Mucosa of rectum (tissue), 2 donors: ENCODE data around the gene ZBTB2.
"Not testable (repeated sequence)": the region's sequence is repeated elsewhere in the genome, so short reads cannot be mapped to it uniquely, and the experiment has no call there.

Source experiments
- H3K27ac ChIP-seq, 2 donors: one replicate each; pipeline ENCODE4 v1.7.0; 2013; ENCODE audit warnings: inconsistent platforms in 2 of 2, low read depth in 2 of 2, low read length in 2 of 2
- H3K27me3 ChIP-seq, 2 donors: one replicate each; pipeline ENCODE4 v1.7.0; 2013; ENCODE audit warnings: low read length in 2 of 2; ENCODE audit not compliant: control insufficient read depth in 2 of 2, insufficient read depth in 2 of 2
- H3K36me3 ChIP-seq, 2 donors: one replicate each; pipeline ENCODE4 v1.7.0; 2013; ENCODE audit warnings: low read length in 2 of 2; ENCODE audit not compliant: control insufficient read depth in 2 of 2, insufficient read depth in 2 of 2
- H3K4me1 ChIP-seq, 2 donors: one replicate each; pipeline ENCODE4 v1.7.0; 2013; ENCODE audit warnings: low read length in 2 of 2, mild to moderate bottlenecking in 1 of 2; ENCODE audit not compliant: control insufficient read depth in 2 of 2, insufficient read depth in 2 of 2
- H3K4me3 ChIP-seq, 2 donors: one replicate each; pipeline ENCODE4 v1.7.0; 2013; ENCODE audit warnings: low read length in 2 of 2
- H3K9ac ChIP-seq, 2 donors: one replicate each; pipeline ENCODE4 v1.7.0; 2013; ENCODE audit warnings: low read length in 2 of 2, low read depth in 1 of 2, mild to moderate bottlenecking in 1 of 2
- H3K9me3 ChIP-seq, 2 donors: one replicate each; pipeline ENCODE4 v1.7.0; 2013; ENCODE audit warnings: low read length in 2 of 2; ENCODE audit not compliant: control insufficient read depth in 2 of 2
- donor health status: healthy.
- donor health status: Normal muscosa, but diverticular disease.

ZBTB2 gene

DNA sequence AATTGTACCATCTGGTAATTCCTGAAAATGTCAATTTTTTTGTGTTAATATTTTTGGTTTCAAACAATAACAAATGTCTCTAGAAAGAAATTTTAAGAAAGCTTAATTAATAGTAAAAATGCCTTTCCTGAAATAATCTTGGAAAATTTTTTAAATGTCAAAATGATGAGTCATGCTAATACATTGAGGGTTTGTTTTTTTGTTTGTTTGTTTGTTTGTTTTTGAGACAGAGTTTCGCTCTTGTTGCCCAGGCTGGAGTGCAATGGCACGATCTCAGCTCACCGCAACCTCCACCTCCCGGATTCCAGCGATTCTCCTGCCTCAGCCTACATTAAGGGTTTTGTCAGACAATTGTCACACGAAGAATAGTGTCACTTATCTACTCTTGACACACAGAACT is 34.4 kb downstream of the ZBTB2 start:
- H3K36me3 ChIP-seq, H3K27me3 ChIP-seq, H3K4me3 ChIP-seq, H3K9me3 ChIP-seq, H3K9ac ChIP-seq, H3K4me1 ChIP-seq, H3K27ac ChIP-seq: not testable (repeated sequence)

DNA sequence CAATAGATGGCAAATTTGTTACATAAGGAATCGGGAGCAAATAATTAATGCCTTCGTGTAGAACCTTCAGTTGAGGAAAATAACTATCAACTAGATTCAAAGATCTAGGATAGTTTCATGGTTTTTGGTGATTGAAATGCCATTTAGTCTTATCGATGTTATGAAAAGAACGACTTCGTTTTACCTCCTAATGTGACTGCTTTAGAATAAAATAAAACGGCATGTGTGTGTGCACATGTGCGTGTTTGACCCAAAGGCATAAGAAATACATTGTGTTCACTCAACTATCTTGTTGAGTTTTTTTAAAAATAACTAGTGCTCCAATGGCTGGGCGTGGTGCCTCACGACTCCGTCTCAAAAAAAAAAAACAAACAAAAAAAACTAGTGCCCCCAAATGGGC is 37.6 kb downstream of the ZBTB2 start:
- Histone ChIP-seq H3K4me1 (peaks cover 0 to 2% of the 10 kb centered on the region in 2 donors), H3K9me3 (no peaks in the 10 kb centered on the region), H3K27me3 (no peaks in the 10 kb centered on the region), H3K27ac (no peak overlapping the region), H3K4me3 (no peak overlapping the region), H3K9ac (no peak overlapping the region), H3K36me3 (peaks cover 0 to 2% of the 10 kb centered on the region in 2 donors)

DNA sequence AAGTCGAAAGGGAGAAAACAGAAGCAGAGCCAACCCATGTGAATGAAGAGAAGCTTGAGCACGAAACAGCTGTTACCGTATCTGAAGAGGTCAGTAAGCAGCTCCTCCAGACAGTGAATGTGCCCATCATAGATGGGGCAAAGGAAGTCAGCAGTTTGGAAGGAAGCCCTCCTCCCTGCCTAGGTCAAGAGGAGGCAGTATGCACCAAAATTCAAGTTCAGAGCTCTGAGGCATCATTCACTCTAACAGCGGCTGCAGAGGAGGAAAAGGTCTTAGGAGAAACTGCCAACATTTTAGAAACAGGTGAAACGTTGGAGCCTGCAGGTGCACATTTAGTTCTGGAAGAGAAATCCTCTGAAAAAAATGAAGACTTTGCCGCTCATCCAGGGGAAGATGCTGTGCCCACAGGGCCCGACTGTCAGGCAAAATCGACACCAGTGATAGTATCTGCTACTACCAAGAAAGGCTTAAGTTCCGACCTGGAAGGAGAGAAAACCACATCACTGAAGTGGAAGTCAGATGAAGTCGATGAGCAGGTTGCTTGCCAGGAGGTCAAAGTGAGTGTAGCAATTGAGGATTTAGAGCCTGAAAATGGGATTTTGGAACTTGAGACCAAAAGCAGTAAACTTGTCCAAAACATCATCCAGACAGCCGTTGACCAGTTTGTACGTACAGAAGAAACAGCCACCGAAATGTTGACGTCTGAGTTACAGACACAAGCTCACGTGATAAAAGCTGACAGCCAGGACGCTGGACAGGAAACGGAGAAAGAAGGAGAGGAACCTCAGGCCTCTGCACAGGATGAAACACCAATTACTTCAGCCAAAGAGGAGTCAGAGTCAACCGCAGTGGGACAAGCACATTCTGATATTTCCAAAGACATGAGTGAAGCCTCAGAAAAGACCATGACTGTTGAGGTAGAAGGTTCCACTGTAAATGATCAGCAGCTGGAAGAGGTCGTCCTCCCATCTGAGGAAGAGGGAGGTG is 38.7 kb downstream of the ZBTB2 start:
- Histone ChIP-seq H3K4me3 (no peak overlapping the region), H3K27me3 (no peaks in the 10 kb centered on the region), H3K4me1 (peaks cover 0 to 2% of the 10 kb centered on the region in 2 donors), H3K36me3 (peaks cover 0 to 2% of the 10 kb centered on the region in 2 donors), H3K27ac (no peak overlapping the region), H3K9ac (peak overlapping the region in 1 of 2 donors; percentile 10), H3K9me3 (no peaks in the 10 kb centered on the region)

GRCh38 chr6:151351731-151352130 is 39.6 kb downstream of the ZBTB2 start:
- Histone ChIP-seq H3K9me3 (no peaks in the 10 kb centered on the region), H3K27ac (no peak overlapping the region)

DNA sequence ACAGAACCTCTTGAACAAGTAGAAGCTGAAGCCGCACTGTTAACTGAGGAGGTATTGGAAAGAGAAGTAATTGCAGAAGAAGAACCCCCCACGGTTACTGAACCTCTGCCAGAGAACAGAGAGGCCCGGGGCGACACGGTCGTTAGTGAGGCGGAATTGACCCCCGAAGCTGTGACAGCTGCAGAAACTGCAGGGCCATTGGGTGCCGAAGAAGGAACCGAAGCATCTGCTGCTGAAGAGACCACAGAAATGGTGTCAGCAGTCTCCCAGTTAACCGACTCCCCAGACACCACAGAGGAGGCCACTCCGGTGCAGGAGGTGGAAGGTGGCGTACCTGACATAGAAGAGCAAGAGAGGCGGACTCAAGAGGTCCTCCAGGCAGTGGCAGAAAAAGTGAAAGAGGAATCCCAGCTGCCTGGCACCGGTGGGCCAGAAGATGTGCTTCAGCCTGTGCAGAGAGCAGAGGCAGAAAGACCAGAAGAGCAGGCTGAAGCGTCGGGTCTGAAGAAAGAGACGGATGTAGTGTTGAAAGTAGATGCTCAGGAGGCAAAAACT is 40.1 kb downstream of the ZBTB2 start:
- no peaks in the 10 kb centered on the region for H3K9me3 ChIP-seq
- H3K27ac ChIP-seq, result no peak overlapping the region
- H3K36me3 ChIP-seq, result peaks cover 0 to 2% of the 10 kb centered on the region in 2 donors
- peaks cover 0 to 2% of the 10 kb centered on the region in 2 donors for H3K4me1 ChIP-seq
- H3K9ac ChIP-seq, result no peak overlapping the region
- H3K27me3 ChIP-seq, result no peaks in the 10 kb centered on the region
- no peak overlapping the region for H3K4me3 ChIP-seq

More at GRCh38 chr6:151351731-151352130, 39.6 kb downstream of the ZBTB2 start:
- no peak overlapping the region for H3K4me3 ChIP-seq
- no peak overlapping the region for H3K9ac ChIP-seq
- peaks cover 0 to 2% of the 10 kb centered on the region in 2 donors for H3K36me3 ChIP-seq
- peaks cover 0 to 2% of the 10 kb centered on the region in 2 donors for H3K4me1 ChIP-seq
- no peaks in the 10 kb centered on the region for H3K27me3 ChIP-seq

DNA sequence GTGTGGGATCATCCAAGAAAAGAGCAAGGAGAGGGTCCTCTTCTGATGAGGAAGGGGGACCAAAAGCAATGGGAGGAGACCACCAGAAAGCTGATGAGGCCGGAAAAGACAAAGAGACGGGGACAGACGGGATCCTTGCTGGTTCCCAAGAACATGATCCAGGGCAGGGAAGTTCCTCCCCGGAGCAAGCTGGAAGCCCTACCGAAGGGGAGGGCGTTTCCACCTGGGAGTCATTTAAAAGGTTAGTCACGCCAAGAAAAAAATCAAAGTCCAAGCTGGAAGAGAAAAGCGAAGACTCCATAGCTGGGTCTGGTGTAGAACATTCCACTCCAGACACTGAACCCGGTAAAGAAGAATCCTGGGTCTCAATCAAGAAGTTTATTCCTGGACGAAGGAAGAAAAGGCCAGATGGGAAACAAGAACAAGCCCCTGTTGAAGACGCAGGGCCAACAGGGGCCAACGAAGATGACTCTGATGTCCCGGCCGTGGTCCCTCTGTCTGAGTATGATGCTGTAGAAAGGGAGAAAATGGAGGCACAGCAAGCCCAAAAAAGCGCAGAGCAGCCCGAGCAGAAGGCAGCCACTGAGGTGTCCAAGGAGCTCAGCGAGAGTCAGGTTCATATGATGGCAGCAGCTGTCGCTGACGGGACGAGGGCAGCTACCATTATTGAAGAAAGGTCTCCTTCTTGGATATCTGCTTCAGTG is 40.8 kb downstream of the ZBTB2 start:
- Histone ChIP-seq H3K9me3 (no peaks in the 10 kb centered on the region), H3K4me3 (no peak overlapping the region), H3K4me1 (peaks cover 0 to 2% of the 10 kb centered on the region in 2 donors), H3K27ac (no peak overlapping the region), H3K9ac (no peak overlapping the region), H3K27me3 (no peaks in the 10 kb centered on the region), H3K36me3 (peaks cover 0 to 2% of the 10 kb centered on the region in 2 donors)

- Histone ChIP-seq H3K27ac (no peak overlapping the region), H3K4me3 (no peak overlapping the region), H3K9me3 (no peaks in the 10 kb centered on the region), H3K27me3 (no peaks in the 10 kb centered on the region), H3K9ac (no peak overlapping the region), H3K36me3 (peaks cover 0 to 2% of the 10 kb centered on the region in 2 donors), H3K4me1 (peaks cover 0 to 2% of the 10 kb centered on the region in 2 donors)
Measured at GRCh38 chr6:151349651-151350270, 41.6 kb downstream of the ZBTB2 start.

DNA sequence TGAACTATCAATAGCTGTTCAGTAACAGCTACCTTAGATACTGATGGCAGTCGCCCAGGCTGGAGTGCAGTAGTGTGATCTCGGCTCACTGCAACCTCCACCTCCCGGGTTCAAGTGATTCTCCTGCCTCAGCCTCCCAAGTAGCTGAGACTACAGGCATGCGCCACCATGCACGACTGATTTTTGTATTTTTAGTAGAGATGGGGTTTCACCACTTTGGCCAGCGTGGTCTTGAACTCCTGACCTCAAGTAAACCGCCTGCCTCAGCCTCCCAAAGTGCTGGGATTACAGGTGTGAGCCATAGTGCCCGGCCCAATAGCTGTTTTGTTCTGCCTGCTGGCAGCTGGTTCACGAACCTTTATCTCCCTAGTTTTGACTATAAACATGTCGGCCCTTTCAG is 48.6 kb downstream of the ZBTB2 start:
- not testable (repeated sequence) for H3K36me3 ChIP-seq, H3K27ac ChIP-seq, H3K4me1 ChIP-seq, H3K27me3 ChIP-seq, H3K4me3 ChIP-seq, H3K9ac ChIP-seq, H3K9me3 ChIP-seq

GRCh38 chr6:151341476-151342195 is 49.7 kb downstream of the ZBTB2 start:
- Histone ChIP-seq H3K9me3 (no peaks in the 10 kb centered on the region), H3K27me3 (no peaks in the 10 kb centered on the region), H3K4me1 (no peaks in the 10 kb centered on the region), H3K9ac (no peak overlapping the region), H3K27ac (no peak overlapping the region), H3K36me3 (no peaks in the 10 kb centered on the region), H3K4me3 (no peak overlapping the region)
